ENCODE data around the gene RASEF. TPM values are rescaled to one million over a fixed set of nuclear protein-coding genes. Genes with fewer than 3 reads are reported as not detected.

Gene RASEF
- total RNA-seq, 1 experiment from 2014 or later = 2.2 TPM

- Histone ChIP-seq H3K23me2 (ENCODE audit: insufficient read length, low read depth, low read length, poor library complexity, severe bottlenecking) (no peaks in the 10 kb centered on the region), H2BK120ac (ENCODE audit: low read depth, low read length, poor library complexity, severe bottlenecking) (no peak overlapping the region), H3K9ac (ENCODE audit: extremely low read depth, insufficient read length, low read length) (no peak overlapping the region), H3K14ac (ENCODE audit: insufficient read depth, low read length) (no peak overlapping the region), H3T11ph (ENCODE audit: low read length) (no peak overlapping the region), H3K79me1 (ENCODE audit: insufficient read depth, low read depth, low read length, poor library complexity, severe bottlenecking) (no peaks in the 10 kb centered on the region), H3K27me3 (ENCODE audit: insufficient read depth, low read length) (no peaks in the 10 kb centered on the region), H2AFZ (ENCODE audit: low read length) (no peak overlapping the region), H2BK12ac (ENCODE audit: insufficient read length, low read depth, low read length) (no peak overlapping the region), H4K8ac (replicated peaks; ENCODE audit: insufficient read length, low read depth, low read length) (no peak overlapping the region), H4K91ac (ENCODE audit: insufficient read length, low read depth, low read length) (no peak overlapping the region), H2BK20ac (ENCODE audit: low read depth, low read length, poor library complexity, severe bottlenecking) (no peak overlapping the region), H3K27ac (ENCODE audit: insufficient read length, low read depth, low read length) (no peak overlapping the region), H3K9me3 (ENCODE audit: control insufficient read depth, low read depth, low read length) (no peaks in the 10 kb centered on the region), H3K4me1 (ENCODE audit: insufficient read depth, low read length) (no peaks in the 10 kb centered on the region), H3K18ac (ENCODE audit: insufficient read length, low read depth, low read length) (no peak overlapping the region), H3K4ac (ENCODE audit: low read depth, low read length) (no peak overlapping the region), H3K23ac (ENCODE audit: insufficient read length, low read depth, low read length) (no peak overlapping the region), H2AK5ac (ENCODE audit: insufficient read length, low read length) (no peak overlapping the region), H2BK15ac (ENCODE audit: low read depth, low read length) (no peak overlapping the region), H3K4me2 (ENCODE audit: insufficient read depth, insufficient read length, low read length) (no peak overlapping the region), H3K56ac (ENCODE audit: insufficient read length, low read depth, low read length) (no peak overlapping the region), H3K79me2 (ENCODE audit: insufficient read depth, low read length) (no peaks in the 10 kb centered on the region), H4K20me1 (ENCODE audit: control insufficient read depth, insufficient read depth, insufficient read length) (no peaks in the 10 kb centered on the region), H4K5ac (ENCODE audit: insufficient read length, low read depth, low read length) (no peak overlapping the region), H2BK5ac (ENCODE audit: insufficient read length, low read length) (no peak overlapping the region)
- TF ChIP-seq, protein P1, sequence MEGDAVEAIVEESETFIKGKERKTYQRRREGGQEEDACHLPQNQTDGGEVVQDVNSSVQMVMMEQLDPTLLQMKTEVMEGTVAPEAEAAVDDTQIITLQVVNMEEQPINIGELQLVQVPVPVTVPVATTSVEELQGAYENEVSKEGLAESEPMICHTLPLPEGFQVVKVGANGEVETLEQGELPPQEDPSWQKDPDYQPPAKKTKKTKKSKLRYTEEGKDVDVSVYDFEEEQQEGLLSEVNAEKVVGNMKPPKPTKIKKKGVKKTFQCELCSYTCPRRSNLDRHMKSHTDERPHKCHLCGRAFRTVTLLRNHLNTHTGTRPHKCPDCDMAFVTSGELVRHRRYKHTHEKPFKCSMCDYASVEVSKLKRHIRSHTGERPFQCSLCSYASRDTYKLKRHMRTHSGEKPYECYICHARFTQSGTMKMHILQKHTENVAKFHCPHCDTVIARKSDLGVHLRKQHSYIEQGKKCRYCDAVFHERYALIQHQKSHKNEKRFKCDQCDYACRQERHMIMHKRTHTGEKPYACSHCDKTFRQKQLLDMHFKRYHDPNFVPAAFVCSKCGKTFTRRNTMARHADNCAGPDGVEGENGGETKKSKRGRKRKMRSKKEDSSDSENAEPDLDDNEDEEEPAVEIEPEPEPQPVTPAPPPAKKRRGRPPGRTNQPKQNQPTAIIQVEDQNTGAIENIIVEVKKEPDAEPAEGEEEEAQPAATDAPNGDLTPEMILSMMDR (conservative IDR thresholded peaks at IDR 0.05) = no peak
- Mint-ChIP-seq H3K9me3 (no peaks in the 10 kb centered on the region), H3K27ac (no peak overlapping the region), H3K27me3 (ENCODE audit: low read depth) (no peaks in the 10 kb centered on the region), H3K36me3 (ENCODE audit: insufficient read depth in 1 of 3, low read depth in 3 of 3) (no peaks in the 10 kb centered on the region), H3K4me3 (no peak overlapping the region), H3K4me1 (no peaks in the 10 kb centered on the region)
- no peak for DNase-seq
- WGBS (ENCODE audit: extremely low coverage, insufficient read length, low lambda C conversion rate) = no CpG with 5 or more reads among the region's 3 CpGs
Measured at GRCh38 chr9:83032065-83032625, 30.8 kb downstream of the RASEF start.

Measured in H9 (cell line).